ENCODE results near the gene SLC25A34.

Gene SLC25A34

DNA sequence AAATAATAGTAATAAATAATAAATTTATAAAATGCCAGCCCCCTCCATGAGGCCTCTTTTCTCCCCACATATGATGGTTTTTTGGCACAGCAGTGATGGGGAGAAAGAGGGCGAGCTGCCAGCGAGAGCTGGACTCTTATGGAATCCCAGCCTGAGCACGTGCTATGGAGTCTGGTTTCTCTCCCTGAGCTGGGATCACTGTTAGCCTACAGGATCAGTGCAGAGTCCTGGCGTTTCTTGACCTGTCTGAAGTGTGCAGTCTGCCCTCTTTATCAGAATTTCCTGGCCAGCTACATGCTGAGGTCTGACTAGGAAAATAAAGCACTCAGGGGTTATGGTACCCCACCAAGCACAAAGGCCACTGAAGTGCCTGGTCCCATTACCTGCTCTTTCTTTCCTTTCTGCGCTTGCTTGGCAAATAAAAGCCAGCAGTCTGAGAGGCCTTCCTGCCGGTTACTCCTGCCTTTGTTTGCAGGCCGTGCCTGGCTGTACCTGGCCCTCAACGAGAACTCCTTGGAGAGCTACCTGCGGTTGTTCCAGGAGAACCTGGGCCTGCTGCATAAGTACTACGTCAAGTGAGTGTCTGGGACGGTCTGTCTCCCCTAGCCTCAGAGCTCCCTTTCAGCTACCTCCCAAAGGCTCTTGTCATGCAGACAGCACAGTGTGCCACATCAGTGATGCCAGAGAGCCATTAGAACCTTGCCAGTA is 18.5 kb upstream of the SLC25A34 start:
- H3K36me3 ChIP-seq, result no peaks in the 10 kb centered on the region
- no peaks in the 10 kb centered on the region for H3K9me3 ChIP-seq
- DNase-seq, result no peak
- H3K4me3 ChIP-seq (ENCODE audit: low read depth, low read length), result no peak overlapping the region
- H3K4me1 ChIP-seq, result no peaks in the 10 kb centered on the region
- TF ChIP-seq, protein P1, sequence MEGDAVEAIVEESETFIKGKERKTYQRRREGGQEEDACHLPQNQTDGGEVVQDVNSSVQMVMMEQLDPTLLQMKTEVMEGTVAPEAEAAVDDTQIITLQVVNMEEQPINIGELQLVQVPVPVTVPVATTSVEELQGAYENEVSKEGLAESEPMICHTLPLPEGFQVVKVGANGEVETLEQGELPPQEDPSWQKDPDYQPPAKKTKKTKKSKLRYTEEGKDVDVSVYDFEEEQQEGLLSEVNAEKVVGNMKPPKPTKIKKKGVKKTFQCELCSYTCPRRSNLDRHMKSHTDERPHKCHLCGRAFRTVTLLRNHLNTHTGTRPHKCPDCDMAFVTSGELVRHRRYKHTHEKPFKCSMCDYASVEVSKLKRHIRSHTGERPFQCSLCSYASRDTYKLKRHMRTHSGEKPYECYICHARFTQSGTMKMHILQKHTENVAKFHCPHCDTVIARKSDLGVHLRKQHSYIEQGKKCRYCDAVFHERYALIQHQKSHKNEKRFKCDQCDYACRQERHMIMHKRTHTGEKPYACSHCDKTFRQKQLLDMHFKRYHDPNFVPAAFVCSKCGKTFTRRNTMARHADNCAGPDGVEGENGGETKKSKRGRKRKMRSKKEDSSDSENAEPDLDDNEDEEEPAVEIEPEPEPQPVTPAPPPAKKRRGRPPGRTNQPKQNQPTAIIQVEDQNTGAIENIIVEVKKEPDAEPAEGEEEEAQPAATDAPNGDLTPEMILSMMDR (IDR thresholded peaks at IDR 0.05; ENCODE audit: low read depth, low read length), result no peak
- no peaks in the 10 kb centered on the region for H3K27me3 ChIP-seq

DNA sequence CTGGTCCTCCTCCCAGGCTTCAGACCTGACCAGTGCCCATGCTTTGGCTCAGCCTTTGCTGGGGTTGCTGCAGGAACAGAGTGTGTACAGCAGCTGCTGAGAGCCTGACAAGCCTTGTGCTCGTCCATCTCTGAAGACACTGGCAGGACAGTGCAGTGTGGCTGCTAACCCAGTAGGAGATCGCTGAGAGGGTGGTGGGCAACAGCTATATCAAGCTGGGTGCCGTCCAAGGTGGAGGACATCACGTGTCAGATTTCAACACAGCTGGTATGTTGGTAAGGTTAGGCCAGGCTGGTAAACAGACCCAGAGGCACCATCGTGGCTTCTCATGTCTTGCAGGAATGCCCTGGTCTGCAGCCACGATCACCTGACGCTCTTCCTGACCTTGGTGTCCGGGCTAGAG is 17.9 kb upstream of the SLC25A34 start:
- Histone ChIP-seq H3K36me3 (no peaks in the 10 kb centered on the region), H3K9me3 (no peaks in the 10 kb centered on the region), H3K4me3 (ENCODE audit: low read depth, low read length) (no peak overlapping the region), H3K4me1 (no peaks in the 10 kb centered on the region), H3K27me3 (no peaks in the 10 kb centered on the region)
- DNase-seq, result no peak
- TF ChIP-seq, protein P1 (IDR thresholded peaks at IDR 0.05; ENCODE audit: low read depth, low read length), result no peak

DNA sequence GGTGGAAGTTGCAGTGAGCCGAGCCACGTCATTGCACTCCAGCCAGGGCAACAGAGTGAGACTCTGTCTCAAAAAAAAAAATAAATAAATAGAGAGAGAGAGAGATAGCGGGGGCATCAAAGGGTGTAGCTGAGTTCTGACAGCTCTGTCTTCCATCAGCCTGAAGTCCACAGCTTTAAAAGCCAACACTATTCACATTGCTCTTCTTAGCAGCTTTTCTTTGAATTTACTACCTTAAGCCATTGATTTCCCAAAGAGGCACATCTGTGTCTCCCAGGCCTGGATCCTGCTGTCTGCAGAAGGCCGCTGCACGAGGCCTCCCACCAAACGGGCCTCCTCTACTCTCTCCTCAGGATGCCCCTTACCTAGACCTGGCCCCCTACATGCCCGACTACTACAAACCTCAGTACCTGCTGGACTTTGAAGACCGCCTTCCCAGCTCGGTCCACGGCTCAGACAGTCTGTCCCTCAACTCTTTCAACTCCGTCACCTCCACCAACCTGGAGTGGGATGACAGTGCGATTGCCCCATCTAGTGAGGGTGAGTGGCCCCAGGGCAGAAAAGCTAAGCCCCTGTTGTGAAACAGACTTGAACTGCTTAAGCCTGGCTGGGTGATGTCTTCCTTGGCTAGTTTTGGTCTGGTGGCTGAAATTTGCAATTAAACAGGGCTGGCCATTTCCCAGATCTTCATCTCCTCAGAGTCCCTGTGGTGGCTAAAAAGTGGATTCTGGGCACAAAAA is 16.5 kb upstream of the SLC25A34 start:
- no peaks in the 10 kb centered on the region for H3K27me3 ChIP-seq
- no peaks in the 10 kb centered on the region for H3K4me1 ChIP-seq
- no peak for DNase-seq
- no peaks in the 10 kb centered on the region for H3K9me3 ChIP-seq
- H3K36me3 ChIP-seq, result no peaks in the 10 kb centered on the region
- no peak overlapping the region for H3K4me3 ChIP-seq (ENCODE audit: low read depth, low read length)
- TF ChIP-seq, protein P1 (IDR thresholded peaks at IDR 0.05; ENCODE audit: low read depth, low read length), result no peak

DNA sequence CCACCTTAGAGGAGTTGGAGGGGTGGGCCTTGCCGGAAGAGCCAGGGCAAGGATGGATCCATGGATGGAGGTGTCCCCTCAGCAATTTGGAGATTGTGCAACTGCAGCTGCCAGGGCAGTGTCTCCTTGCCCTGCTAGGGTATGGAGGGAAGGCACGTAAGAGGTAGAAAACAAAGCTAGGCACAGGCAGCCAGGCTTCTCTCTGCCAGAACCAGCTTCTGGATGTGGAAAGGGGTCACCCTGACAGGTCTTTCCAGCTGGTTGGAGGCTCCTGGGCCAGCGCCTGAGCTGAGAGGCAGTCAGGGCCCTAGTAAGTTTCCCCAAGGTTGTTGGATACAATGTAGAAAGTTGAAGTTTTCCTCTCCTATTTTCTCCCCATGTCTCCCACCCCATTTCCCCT is 15.2 kb upstream of the SLC25A34 start:
- no peaks in the 10 kb centered on the region for H3K36me3 ChIP-seq
- H3K4me1 ChIP-seq, result no peaks in the 10 kb centered on the region
- H3K4me3 ChIP-seq (ENCODE audit: low read depth, low read length), result no peak overlapping the region
- H3K9me3 ChIP-seq, result no peaks in the 10 kb centered on the region
- no peak for DNase-seq
- TF ChIP-seq, protein P1 (IDR thresholded peaks at IDR 0.05; ENCODE audit: low read depth, low read length), result no peak
- no peaks in the 10 kb centered on the region for H3K27me3 ChIP-seq

DNA sequence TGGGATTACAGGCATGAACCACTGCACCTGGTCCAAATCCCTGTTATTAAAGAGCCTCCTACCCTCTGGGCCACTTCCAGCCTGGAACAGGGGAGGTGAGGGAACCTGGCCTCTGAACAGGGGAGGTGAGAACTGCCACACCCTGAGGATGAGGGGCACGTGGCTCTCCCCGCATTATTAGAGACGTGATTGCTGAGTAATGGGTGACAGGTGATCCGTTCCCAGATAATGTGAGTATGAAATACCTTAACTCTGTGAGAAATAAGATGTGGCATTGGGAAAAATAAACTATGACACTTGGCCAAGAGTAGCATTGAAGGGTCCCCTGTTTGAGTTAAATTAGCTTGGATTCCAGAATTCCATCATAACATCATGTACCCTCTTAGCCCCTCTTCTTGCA is 13.6 kb upstream of the SLC25A34 start:
- Histone ChIP-seq H3K27me3 (no peaks in the 10 kb centered on the region), H3K36me3 (no peaks in the 10 kb centered on the region), H3K4me3 (ENCODE audit: low read depth, low read length) (no peak overlapping the region), H3K9me3 (no peaks in the 10 kb centered on the region), H3K4me1 (no peaks in the 10 kb centered on the region)
- no peak for DNase-seq
- TF ChIP-seq, protein P1 (IDR thresholded peaks at IDR 0.05; ENCODE audit: low read depth, low read length), result no peak
